Mesenteric fat pad (tissue), 1 donor: ENCODE data around the gene ELMO1. TPM values are rescaled to one million over a fixed set of nuclear protein-coding genes. Genes with fewer than 3 reads are reported as not detected.

Experiments
- DNase-seq: peaks from one replicate; pipeline ENCODE4 v3.0.0-alpha.2; 2020; ENCODE audit warnings: low spot score
- total RNA-seq: library from RNA; stranded (reverse); fragmentation: NEBNext Ultra II Directional; extraction: Animal tissue kit (Norgen Biotek cat#: 25700); gene quantifications from one replicate; pipeline ENCODE4 v1.2.1, GENCODE V29; 2021
- donor health status: DM: yes; HTN: yes; CAD: no.

Gene ELMO1
- total RNA-seq, 1 donor from 2014 or later: 48.9 TPM

DNA sequence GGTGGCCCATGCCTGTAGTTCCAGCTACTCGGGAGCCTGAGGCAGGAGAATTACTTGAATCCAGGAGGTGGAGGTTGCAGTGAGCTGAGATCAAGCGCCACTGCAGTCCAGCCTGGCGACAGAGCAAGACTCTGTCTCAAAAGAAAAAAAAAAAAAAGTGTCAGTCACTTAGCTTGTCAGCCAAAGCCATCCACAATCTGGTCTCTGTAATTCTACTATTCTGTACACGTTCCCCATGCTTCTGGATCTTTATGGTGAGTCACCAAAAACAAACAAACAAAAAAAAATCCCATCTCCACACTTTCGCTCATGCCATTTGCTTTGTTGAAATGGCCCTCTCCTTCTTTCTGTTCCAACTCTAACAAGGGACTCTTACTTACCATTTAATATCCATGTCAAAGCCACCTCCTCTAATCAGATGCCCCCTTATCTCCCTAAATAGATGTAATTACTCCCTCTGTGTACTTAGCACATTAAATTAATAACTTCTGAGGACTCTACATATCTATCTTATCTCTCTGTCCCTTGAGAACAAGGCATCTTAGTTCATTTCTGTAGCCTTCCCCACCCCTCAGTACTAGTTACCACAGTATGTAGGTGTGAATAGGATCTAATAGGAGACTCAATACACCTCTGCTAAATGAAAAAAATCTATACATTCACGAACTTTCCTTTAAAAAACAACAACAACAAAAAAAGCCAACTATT lies 128.4 kb downstream of the ELMO1 start:
- DNase-seq: no peak

DNA sequence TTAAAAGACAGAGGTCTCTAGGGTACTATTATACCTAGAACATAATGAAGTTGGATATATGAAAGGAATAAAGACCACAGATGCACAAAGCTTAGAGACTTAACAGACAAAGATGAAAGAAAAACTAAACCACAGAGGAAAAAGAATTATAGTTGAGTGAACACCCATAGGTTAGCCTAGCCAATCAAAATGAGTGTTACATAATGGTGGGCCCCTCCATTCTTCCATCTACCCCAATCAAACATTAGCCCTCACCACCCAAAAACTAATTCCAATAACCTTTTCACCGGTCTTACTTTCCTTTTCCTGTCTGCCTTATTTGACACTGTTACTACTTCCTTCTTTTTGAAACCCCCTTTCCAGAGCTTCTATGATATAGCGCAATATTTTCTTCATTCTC lies 130.1 kb downstream of the ELMO1 start:
- no peak for DNase-seq

DNA sequence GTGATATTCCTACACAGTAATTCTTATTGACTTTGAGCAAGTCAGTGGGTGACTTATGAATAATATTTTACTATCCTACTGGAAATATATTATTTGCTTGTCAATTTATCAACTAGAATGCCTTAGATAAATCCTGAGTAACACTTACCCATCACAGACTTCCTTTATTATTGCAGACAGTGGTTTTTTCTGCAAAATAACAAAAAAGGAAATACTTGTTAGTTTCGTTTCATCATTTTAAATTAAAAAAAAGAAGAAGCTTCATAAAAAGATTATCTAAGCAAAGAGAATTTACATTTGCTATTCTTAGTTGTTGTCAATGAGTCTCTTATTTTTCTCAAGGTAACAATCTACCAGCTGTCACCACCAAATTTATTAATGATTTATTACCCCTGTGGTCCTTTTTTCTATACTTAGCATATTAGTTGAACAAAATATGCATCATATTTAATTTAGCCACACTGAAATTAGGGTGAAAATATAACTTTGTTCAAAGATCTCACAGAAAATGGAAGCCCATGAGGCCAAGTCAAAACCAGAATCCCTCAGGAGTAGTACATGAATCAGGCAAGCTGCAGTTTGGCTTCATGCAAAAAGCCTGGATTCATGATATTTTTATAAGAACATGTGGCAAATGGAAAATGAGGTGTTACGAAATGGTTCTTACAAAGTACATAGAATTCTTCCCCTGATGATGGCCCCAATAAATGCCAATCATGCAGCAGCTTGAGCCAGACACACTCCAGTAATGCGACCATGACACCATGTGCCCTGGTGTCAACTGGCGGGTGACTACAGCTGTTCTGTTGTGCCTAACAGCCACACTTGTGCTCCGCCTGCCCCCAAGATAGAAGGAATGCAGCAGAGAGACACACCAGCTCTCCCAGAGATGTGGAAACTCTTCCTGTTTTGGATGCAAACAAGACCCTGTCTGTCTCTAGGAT lies 132.6 kb downstream of the ELMO1 start:
- no peak for DNase-seq

GRCh38 chr7:37312608-37313007 lies 136.1 kb downstream of the ELMO1 start:
- no peak for DNase-seq

DNA sequence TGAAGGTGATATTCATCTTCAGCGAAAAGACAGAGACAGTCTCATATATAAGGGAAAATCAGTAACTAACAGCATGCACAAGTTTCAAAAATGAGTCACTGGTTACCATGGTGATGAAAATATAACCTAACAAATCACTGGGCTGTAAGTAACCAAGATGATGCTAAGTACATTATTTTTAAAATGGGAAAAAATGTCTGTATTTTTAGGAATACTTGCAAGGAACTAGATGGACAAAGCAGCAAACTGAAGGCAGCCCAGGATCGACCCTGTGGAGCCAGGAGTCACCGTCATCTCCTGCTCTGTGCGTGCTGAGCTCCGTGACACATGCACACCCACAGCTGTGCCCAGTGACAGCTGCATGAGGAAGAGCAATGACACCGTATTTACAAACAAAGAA lies 137.3 kb downstream of the ELMO1 start:
- no peak for DNase-seq

GRCh38 chr7:37310327-37311080 lies 138.2 kb downstream of the ELMO1 start:
- DNase-seq: no peak

DNA sequence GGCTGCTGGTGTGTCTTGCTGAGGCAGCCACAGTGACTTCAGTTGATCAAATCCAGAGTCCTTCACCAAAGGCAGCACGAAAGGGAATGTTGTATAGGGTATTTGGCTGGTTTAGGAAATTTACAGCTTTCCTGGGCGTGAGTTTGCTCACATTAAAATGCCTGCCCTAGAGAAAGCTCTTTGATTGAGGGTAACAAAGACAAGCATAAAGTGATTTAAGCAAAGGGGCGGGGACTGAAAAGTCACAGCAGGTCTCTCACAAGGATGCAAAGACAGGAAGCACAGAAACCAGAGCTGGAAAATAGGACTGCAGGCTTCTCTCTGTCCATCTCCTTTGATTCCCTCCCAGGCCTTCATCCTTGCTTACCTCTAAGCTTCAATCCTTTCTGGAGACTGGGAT lies 139.2 kb downstream of the ELMO1 start:
- DNase-seq: no peak

- no peak for DNase-seq
Measured at GRCh38 chr7:37304921-37305320, 143.7 kb downstream of the ELMO1 start.

GRCh38 chr7:37297546-37297945 lies 151.1 kb downstream of the ELMO1 start:
- no peak for DNase-seq

- no peak for DNase-seq
Measured at GRCh38 chr7:37295401-37295800, 153.3 kb downstream of the ELMO1 start.

GRCh38 chr7:37290731-37291130 lies 157.9 kb downstream of the ELMO1 start:
- DNase-seq: no peak

DNA sequence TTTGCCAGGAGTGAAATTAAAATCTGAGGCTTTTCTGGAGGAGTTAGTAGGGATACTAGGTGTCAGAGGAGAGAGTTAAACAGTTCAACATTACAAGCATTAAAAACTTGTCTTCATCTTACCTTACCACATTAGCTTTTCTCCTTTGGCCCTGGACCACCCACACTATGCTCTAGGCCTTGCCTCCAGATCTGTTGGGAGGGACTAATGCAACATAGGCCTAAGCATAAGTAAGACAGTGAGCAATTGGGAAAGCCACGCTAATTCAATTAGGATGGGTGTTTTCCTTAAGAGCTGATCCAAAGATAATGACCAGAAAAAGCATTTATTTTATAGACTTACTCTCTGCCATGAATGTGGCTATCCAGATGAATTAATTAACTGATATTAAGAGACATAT lies 158.9 kb downstream of the ELMO1 start:
- DNase-seq: no peak

DNA sequence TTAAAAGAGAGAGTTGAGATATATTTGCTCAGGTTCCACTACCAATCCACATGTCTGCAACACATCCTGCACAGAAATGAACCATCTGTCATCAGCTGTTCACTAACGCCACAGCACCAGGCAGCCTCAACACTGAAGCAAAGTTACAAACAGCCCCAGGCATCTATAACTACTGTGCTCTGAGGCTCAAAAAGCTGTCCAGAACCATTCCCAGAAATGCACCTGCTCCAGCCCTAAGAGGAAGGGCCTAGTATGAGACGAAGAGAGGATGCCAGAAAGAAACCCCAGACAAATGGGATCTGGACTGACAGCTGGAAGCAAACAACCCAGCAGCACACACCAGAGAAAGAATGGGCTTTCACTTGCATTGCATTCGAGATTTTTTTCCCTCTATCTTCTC lies 159.3 kb downstream of the ELMO1 start:
- no peak for DNase-seq

DNA sequence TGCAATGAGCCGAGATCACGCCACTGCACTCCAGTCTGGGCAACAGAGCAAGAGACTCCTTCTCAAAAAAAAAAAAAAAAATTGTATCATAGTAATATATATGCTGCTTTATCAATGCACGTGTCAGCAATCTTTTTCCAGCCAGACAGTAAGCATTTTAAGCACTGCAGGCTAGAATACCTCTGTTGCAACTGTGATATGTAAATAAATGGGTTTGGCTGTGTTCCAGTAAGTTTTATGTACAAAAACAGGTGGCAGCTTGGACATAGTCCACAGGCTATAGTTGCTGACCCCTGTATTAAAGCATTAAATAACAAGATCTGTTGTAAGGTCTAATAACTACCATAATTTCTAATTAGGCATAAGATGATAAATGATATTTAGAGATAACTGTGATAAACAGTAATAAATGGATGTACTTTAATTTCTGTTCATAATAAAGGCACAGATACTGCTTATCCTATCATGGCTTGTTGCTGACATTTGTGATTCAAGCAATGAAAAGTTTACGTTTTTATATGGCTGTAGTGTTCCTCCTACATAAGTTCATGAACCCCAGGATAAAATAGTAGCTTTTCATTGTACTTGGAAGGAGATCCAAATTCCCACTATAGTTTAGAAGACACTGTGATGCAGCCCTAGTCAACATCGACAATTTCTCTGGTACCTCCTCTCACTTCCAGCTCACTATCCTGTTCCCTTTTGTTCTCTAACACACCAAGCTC lies 161.4 kb downstream of the ELMO1 start:
- DNase-seq: no peak

GRCh38 chr7:37286454-37286832 lies 162.2 kb downstream of the ELMO1 start:
- no peak for DNase-seq

- no peak for DNase-seq
Measured at GRCh38 chr7:37285706-37286453, 162.8 kb downstream of the ELMO1 start.

DNA sequence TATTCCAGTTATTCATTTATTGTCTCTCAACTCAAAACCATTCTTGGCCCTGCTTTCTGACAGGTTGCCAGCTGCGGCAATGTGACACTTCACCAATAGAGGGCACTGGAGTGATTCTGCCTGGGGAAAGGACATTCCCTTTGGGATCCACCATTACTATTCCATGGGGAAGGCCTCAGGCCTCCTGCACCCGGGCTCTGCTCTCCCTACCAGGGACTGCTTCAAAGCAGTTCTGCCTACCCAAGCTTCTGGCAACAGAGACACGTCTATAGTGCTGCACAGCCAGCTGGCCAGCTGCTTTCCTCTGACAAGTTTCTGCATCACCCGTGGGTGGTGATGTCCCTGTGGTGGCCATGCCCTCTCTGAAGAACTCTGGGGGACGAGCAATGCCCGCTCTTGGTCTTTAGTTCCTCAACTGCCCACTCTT lies 163.8 kb downstream of the ELMO1 start:
- no peak for DNase-seq

GRCh38 chr7:37284285-37284684 lies 164.4 kb downstream of the ELMO1 start:
- no peak for DNase-seq

DNA sequence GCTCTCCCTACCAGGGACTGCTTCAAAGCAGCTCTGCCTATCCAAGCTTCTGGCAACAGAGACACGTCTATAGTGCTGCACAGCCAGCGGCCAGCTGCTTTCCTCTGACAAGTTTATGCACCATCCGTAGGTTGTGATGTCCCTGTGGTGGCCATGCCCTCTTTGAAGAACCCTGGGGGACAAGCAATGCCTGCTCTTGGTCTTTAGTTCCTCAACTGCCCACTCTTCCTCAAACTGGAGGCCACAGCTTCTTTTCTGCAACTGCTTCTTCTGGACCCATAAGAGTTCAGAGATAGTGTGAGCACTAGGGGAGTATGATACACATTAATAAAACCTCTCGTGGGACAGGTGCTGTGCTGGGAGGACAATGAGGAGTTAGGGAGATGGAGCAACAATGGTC lies 164.9 kb downstream of the ELMO1 start:
- no peak for DNase-seq

- DNase-seq: no peak
Measured at GRCh38 chr7:37282927-37283326, 165.7 kb downstream of the ELMO1 start.

GRCh38 chr7:37282093-37282444 lies 166.6 kb downstream of the ELMO1 start:
- DNase-seq: no peak
